ENCODE measurements around the gene LRRC10B.
A peak's percentile ranks its signal among the peaks of the same experiment; 100 is the strongest.

DNA sequence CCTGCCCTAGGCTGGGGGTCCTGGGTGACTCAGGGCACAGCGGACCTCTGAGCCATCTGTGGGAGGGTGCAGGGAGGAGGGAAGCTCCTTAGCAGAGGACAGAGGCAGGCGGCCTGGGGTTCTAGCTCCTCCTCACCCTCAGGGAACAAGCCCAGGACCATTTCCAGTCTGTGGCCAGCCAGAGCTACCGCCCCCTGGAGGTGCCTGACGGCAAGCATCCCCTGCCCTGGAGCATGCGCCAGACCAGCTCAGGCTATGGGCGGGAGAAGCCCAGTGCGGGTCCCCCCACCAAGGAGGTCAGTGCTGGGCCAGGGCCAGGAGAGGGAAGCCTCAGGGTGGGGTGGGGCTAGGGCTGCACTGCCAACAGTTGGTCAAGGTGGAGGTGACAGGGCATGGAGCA is 26.0 kb upstream of the LRRC10B start:
- TF ChIP-seq, protein P1, sequence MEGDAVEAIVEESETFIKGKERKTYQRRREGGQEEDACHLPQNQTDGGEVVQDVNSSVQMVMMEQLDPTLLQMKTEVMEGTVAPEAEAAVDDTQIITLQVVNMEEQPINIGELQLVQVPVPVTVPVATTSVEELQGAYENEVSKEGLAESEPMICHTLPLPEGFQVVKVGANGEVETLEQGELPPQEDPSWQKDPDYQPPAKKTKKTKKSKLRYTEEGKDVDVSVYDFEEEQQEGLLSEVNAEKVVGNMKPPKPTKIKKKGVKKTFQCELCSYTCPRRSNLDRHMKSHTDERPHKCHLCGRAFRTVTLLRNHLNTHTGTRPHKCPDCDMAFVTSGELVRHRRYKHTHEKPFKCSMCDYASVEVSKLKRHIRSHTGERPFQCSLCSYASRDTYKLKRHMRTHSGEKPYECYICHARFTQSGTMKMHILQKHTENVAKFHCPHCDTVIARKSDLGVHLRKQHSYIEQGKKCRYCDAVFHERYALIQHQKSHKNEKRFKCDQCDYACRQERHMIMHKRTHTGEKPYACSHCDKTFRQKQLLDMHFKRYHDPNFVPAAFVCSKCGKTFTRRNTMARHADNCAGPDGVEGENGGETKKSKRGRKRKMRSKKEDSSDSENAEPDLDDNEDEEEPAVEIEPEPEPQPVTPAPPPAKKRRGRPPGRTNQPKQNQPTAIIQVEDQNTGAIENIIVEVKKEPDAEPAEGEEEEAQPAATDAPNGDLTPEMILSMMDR (conservative IDR thresholded peaks at IDR 0.05 in 1 of 2, IDR thresholded peaks at IDR 0.05 in 1 of 2; ENCODE audit: extremely low read depth in 1 of 2, insufficient read depth in 1 of 2, low read depth in 1 of 2, low read length in 2 of 2), result peak; percentile 15 to 55
- TF ChIP-seq EZH2 (IDR thresholded peaks at IDR 0.05; ENCODE audit: borderline replicate concordance, low read length), result no peak
